Measurements from ENCODE around the gene PPIL1.

PPIL1 gene

DNA sequence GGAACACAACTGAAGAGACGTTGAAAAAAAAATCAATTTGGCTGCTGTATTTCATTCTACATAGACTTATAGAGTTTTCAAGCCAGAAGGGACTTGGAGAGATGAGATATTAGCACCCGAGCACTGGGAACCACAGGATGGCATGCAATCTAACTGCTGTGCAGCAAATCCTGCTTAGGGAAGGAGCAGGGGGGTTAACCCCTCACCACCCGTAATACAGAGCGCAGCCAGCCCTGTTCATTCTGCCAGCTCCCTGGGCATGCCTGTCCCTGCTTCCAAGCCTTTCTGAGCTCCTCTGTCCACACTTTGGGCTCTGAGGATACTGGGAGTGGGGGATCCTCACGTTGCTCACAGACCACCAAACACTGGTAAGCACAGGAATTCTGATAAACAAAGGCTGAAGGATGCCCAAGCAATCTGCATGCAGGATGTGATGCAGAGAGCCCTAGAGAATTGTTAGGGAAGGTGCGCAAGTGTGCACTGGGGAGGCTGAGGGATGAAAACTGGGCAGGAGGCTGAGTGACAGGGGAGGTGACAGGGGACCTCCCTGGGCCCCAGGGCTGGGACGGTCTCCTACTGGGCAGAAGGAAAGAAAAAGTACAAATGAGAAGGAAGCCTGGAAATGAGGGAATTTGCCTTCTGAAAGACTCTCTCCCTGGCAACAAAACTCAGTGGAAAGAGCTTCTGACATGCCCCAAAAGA is 69.4 kb downstream of the PPIL1 start (continued):
- TF ChIP-seq, protein P1, sequence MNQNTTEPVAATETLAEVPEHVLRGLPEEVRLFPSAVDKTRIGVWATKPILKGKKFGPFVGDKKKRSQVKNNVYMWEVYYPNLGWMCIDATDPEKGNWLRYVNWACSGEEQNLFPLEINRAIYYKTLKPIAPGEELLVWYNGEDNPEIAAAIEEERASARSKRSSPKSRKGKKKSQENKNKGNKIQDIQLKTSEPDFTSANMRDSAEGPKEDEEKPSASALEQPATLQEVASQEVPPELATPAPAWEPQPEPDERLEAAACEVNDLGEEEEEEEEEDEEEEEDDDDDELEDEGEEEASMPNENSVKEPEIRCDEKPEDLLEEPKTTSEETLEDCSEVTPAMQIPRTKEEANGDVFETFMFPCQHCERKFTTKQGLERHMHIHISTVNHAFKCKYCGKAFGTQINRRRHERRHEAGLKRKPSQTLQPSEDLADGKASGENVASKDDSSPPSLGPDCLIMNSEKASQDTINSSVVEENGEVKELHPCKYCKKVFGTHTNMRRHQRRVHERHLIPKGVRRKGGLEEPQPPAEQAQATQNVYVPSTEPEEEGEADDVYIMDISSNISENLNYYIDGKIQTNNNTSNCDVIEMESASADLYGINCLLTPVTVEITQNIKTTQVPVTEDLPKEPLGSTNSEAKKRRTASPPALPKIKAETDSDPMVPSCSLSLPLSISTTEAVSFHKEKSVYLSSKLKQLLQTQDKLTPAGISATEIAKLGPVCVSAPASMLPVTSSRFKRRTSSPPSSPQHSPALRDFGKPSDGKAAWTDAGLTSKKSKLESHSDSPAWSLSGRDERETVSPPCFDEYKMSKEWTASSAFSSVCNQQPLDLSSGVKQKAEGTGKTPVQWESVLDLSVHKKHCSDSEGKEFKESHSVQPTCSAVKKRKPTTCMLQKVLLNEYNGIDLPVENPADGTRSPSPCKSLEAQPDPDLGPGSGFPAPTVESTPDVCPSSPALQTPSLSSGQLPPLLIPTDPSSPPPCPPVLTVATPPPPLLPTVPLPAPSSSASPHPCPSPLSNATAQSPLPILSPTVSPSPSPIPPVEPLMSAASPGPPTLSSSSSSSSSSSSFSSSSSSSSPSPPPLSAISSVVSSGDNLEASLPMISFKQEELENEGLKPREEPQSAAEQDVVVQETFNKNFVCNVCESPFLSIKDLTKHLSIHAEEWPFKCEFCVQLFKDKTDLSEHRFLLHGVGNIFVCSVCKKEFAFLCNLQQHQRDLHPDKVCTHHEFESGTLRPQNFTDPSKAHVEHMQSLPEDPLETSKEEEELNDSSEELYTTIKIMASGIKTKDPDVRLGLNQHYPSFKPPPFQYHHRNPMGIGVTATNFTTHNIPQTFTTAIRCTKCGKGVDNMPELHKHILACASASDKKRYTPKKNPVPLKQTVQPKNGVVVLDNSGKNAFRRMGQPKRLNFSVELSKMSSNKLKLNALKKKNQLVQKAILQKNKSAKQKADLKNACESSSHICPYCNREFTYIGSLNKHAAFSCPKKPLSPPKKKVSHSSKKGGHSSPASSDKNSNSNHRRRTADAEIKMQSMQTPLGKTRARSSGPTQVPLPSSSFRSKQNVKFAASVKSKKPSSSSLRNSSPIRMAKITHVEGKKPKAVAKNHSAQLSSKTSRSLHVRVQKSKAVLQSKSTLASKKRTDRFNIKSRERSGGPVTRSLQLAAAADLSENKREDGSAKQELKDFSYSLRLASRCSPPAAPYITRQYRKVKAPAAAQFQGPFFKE (tag by site-specific recombination; IDR thresholded peaks at IDR 0.05; ENCODE audit: borderline replicate concordance), result no peak

All from HEK293 (cell line).